ENCODE measurements around the gene ITGA1.
"Not testable (repeated sequence)": the region's sequence is repeated elsewhere in the genome, so short reads cannot be mapped to it uniquely, and the experiment has no call there.

Gene ITGA1

GRCh38 chr5:52861368-52861767 is 73.7 kb downstream of the ITGA1 start:
- H3K27ac ChIP-seq = no peak overlapping the region
- no peak for TF ChIP-seq CTCF (IDR thresholded peaks at IDR 0.05)
- no peak for TF ChIP-seq ZFX (IDR thresholded peaks at IDR 0.05; ENCODE audit: borderline replicate concordance)

GRCh38 chr5:52863715-52864290 is 76.1 kb downstream of the ITGA1 start:
- no peak overlapping the region for H3K27ac ChIP-seq

GRCh38 chr5:52864371-52864770 is 76.7 kb downstream of the ITGA1 start:
- TF ChIP-seq CTCF (IDR thresholded peaks at IDR 0.05) (no peak), ZFX (IDR thresholded peaks at IDR 0.05; ENCODE audit: borderline replicate concordance) (no peak)
- H3K27ac ChIP-seq = no peak overlapping the region

More at GRCh38 chr5:52863715-52864290, 76.1 kb downstream of the ITGA1 start:
- TF ChIP-seq ZFX (IDR thresholded peaks at IDR 0.05; ENCODE audit: borderline replicate concordance) (no peak), CTCF (IDR thresholded peaks at IDR 0.05) (no peak)

GRCh38 chr5:52864884-52865283 is 77.2 kb downstream of the ITGA1 start:
- no peak overlapping the region for H3K27ac ChIP-seq

GRCh38 chr5:52865991-52866390 is 78.3 kb downstream of the ITGA1 start:
- H3K27ac ChIP-seq = not testable (repeated sequence)

More at GRCh38 chr5:52864884-52865283, 77.2 kb downstream of the ITGA1 start:
- no peak for TF ChIP-seq CTCF (IDR thresholded peaks at IDR 0.05)

- no peak overlapping the region for H3K27ac ChIP-seq
- no peak for TF ChIP-seq ZFX (IDR thresholded peaks at IDR 0.05; ENCODE audit: borderline replicate concordance)
- TF ChIP-seq CTCF (IDR thresholded peaks at IDR 0.05) = no peak
Observed at GRCh38 chr5:52867809-52868208, 80.1 kb downstream of the ITGA1 start.

GRCh38 chr5:52868417-52868816 is 80.7 kb downstream of the ITGA1 start:
- no peak overlapping the region for H3K27ac ChIP-seq
- no peak for TF ChIP-seq ZFX (IDR thresholded peaks at IDR 0.05; ENCODE audit: borderline replicate concordance)
- TF ChIP-seq CTCF (IDR thresholded peaks at IDR 0.05) = no peak

GRCh38 chr5:52869391-52869790 is 81.7 kb downstream of the ITGA1 start:
- no peak overlapping the region for H3K27ac ChIP-seq
- no peak for TF ChIP-seq ZFX (IDR thresholded peaks at IDR 0.05; ENCODE audit: borderline replicate concordance)
- no peak for TF ChIP-seq CTCF (IDR thresholded peaks at IDR 0.05)
